GM18502 (cell line): ENCODE results near the gene CCT7.
A peak's percentile ranks its signal among the peaks of the same experiment; 100 is the strongest.
"Not testable (repeated sequence)": the region's sequence is repeated elsewhere in the genome, so short reads cannot be mapped to it uniquely, and the experiment has no call there.

Experiments
- ATAC-seq: cut with Tn5 transposase; IDR thresholded peaks from one replicate; pipeline ENCODE4 v1.9.1; 2021; ENCODE audit warnings: mild to moderate bottlenecking; ENCODE audit not compliant: unreplicated experiment, poor library complexity

The CCT7 gene

DNA sequence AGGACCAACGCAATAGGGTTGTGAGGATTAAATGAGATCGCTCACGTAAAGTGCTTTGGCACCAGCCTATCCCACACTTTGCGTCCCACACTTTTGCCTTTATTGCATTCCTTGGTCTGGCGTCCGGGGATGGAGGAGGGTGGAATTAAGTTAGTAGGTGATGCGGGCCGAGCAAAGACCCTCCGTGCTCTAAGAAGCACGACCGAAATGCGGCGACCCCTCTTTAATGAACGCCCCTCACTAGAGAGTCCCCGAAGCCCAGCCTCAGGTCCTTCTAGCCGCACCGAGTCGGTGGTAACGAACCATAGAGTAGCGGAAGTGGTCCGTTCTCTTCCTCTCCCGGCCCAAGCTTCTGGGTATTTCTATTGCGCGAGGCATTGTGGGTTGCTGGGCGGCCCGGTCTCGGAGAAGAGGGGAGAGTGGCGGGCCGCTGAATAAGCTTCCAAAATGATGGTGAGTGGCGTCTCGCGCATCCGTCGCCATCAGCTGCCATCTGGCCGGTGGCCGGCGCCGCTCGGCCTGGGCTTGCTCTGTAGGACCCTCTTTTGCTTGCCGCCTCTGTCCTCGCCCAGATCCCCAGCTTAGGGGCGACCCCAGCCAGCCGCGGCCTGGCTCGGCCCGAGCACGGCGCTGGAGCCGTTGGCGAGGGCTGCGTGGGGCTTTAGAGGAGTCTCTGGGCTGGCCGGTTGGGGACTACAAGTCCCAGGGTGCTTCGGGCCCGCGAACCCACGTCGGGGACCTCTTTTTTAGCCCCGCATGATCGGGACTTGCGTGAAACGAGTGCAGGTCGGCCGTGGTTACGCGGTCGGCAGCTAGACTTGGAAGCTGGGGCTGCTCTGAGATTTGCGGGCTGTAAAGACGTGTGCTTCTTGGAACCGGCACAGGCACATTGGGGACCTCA lies at the start of gene CCT7:
Gene CCT7 (plus strand): TSS at position 377 of the 901 bp plus-strand sequence. CDS start 71 bp downstream, at position 448.
- ATAC-seq = peak; percentile 64

DNA sequence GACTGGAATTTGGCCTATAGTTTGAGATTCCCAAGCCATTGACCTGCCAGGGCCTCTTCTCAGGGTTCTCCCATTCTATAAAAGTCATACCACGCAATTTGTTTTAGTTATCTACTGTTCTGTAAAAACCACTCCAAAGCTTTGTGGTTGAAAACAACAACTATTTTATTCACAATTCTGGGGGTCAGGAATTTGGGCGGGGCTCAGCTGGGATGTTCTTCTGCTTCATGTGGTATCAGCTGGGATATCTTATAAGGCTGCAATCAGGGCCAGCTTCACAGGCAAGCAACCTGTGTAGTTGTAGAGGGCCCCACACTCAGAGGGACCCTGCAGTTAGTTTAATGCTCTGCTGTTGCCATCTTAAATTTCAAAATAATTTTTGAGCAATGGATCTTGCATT lies 48.1 kb upstream of the CCT7 start:
- ATAC-seq = no peak

DNA sequence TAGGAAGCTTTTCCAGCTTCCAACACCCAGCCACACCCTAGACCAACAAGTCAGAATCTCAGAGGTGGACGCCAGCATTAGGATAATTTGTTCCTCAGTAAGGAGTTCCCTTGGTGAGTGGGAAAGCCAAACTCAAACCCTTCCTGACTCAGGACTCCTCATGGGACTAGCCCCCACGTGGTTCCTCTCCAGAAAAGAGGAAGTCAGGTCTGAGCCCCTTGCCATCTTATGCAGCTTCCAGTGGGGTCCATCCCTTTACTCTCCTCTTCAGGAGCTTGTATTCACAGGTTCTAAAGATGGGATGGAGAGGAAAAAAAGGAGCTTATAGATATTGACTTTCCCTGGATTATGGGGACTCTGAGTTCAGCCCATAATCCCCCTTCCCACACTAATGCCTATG lies 46.6 kb upstream of the CCT7 start:
- ATAC-seq = no peak

DNA sequence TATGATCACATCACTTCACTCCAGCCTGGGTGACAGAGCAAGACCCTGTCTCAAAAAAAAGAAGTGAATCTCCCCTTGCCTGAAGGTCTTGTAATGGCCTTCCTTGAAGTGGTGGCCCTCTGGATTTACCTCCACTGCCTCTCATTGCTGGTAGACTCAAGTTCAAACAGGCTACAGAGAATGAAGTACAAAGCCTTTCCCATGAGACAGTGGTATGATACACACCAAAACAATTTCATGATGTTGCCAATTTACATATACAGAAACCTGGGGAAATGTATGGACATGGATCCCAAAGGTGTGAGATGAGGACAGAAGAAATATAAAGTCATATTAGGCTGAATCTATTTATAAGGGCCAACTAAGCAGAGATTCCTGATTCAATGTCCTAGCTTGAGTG lies 36.5 kb upstream of the CCT7 start:
- ATAC-seq = no peak

DNA sequence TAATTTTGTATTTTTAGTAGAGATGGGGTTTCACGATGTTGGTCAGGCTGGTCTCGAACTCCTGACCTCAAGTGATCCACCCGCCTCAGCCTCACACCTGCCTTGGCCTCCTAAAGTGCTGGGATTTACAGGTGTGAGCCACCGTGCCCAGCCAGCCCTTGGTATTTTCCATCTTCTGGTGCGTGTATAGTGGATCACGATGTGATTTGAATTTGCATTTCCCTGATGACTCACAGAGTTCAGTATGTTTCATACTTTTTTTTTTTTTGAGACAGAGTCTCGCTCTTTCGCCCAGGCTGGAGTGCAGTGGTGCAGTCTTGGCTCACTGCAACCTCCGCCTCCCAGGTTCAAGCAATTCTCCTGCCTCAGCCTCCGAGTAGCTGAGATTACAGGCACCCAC lies 33.8 kb upstream of the CCT7 start:
- ATAC-seq = not testable (repeated sequence)

DNA sequence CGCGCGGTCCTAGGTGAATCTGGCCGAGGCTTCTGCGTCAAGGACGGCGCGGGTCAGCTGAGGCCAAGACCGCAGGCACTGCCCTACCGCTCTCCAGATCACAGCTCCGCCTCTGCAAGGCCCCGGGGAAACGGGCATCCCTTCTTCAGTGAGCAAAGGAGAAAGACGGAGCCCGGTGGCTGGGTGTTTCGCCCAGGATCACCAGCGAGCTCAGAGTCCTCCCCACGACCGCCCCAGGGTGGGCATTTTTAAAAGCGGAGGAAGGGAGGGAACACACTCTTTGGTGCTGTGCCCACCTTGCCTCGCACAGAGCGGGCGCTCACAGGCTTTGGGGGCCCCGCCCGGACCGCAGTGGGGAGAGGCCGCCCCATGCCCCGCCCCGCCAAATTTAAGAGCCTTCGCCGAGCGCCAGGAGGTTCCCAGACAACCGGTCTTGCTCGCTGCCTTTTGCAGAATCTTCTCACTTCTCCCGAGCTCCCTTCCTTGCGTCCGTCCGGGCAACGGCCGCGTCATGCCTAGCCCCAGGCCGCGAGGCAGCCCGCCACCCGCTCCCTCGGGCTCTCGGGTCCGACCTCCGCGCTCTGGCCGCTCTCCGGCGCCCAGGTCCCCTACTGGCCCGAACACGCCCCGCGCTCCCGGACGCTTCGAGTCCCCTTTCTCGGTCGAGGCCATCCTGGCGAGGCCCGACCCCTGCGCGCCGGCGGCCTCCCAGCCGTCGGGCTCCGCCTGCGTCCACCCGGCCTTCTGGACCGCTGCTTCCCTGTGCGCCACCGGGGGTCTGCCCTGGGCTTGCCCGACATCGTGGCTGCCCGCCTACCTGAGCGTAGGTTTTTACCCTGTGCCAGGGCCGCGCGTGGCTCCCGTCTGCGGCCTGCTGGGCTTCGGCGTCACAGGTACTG lies 31.7 kb upstream of the CCT7 start, which contains the start of gene NOTO:
Gene NOTO (plus strand): TSS at position 419 of the 899 bp plus-strand sequence. CDS start 93 bp downstream, at position 512.
- ATAC-seq = no peak

DNA sequence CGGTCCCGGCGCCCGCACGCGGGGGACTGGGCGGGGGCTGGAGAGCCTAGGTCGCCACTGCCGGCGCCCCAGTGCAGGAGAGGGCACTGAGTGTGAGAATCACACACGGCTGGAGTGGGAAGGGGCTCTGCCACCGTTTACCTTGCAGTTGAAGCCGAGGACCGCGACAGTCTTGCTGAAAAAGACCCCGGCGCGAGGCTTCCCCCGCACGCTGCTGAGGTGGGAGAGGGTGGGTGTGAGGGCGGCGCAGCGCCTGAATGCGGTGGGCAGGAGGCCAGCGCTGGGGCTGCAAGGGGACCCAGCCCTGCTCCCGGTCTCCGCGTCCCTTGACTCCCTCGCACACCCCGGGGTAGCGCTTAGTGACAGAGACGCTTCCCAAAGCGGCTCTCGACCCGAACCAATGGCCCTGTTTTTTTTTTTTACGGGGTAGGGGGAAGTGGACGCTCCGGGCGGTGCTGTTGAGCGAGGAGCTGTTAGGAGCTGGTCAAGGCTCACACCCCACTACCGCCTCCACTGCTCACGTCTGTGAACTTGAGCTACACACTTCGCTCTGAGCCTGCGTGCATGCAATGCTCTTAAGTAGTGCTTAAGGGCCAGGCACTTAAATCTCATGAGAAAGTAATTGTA lies 30.9 kb upstream of the CCT7 start:
- ATAC-seq = no peak

DNA sequence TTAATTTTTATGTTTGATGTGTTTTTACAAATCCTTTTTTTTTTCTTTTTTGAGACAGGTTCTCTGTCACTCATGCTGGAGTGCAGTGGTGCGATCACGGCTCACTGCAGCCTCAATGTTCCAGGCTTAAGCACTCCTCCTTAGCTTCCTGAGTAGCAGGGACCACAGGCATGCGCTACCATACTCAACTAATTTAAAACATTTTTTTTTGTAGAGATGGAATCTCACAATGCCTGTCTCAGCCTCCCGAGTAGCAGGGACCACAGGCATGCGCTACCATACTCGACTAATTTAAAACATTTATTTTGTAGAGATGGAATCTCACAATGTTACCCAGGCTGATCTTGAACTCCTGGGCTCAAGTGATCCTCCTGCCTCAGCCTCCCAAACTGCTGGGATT lies 28.5 kb upstream of the CCT7 start:
- no peak for ATAC-seq

DNA sequence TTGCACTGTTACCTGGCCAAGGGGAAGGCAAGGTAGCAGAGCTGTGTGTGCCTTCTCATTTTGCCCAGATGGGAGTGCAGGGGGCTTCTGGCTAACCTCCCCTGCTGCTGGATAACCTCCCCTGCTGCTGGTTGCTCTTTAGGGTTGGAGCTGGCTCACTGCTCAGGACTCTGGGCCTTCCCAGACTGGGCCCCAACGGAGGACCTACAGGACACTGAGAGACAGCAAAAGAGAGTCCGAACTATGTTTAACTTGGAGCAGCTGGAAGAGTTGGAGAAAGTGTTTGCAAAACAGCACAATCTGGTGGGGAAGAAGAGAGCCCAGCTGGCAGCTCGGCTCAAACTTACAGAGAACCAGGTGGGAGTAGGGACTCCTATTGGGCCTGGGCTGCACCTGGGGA lies 25.9 kb upstream of the CCT7 start:
- ATAC-seq = no peak

DNA sequence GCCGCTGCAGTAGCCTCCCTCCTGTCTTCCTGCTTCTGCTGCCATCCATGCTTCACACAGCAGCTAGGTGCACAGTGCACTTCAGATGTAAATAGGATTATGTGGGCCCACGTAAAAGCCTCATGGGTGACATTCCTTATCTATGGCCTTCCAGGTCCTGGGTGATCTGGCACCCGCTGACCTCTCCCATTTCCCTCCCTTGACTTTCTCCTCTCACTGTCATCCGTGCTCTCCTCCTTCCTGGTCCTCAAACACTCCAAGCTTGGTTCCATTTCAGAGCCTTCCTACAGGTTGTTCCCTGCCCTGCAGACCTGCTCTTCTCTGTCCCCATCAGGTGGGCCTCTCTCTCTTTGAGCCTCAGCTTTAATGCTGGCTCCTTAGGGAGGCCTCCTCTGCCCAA lies 24.1 kb upstream of the CCT7 start:
- ATAC-seq = no peak

DNA sequence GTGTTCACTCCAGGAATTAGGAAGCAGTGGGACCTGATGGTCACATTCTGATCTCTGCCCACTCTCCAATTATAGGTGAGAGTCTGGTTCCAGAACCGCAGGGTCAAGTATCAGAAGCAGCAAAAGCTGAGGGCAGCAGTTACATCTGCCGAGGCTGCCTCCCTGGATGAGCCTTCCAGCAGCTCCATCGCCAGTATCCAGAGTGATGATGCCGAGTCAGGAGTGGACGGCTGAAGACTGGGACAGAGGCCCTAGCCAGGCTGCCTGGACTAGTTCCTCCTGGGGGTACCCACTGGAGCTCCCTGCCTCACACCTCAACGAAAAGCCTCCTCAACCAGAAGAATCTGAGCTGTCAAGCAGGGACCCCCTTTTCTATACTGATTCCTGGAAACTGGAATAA lies 23.4 kb upstream of the CCT7 start:
- ATAC-seq = no peak

DNA sequence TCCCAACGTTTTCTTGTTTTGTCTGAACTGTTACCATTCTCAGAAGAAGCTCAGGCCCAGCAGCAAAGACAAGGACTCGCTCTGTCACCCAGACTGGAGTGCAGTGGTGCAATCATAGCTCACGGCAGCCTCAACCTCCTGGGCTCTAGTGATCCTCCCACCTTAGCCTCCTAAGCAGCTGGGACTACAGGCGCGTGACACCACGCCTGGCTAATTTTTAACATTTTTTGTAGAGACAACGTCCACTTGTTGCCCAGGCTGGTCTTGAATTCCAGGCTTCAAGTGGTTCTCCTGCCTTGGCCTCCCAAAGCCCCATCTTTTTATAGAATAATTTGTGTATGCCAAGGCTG lies 22.0 kb upstream of the CCT7 start:
- ATAC-seq = no peak

DNA sequence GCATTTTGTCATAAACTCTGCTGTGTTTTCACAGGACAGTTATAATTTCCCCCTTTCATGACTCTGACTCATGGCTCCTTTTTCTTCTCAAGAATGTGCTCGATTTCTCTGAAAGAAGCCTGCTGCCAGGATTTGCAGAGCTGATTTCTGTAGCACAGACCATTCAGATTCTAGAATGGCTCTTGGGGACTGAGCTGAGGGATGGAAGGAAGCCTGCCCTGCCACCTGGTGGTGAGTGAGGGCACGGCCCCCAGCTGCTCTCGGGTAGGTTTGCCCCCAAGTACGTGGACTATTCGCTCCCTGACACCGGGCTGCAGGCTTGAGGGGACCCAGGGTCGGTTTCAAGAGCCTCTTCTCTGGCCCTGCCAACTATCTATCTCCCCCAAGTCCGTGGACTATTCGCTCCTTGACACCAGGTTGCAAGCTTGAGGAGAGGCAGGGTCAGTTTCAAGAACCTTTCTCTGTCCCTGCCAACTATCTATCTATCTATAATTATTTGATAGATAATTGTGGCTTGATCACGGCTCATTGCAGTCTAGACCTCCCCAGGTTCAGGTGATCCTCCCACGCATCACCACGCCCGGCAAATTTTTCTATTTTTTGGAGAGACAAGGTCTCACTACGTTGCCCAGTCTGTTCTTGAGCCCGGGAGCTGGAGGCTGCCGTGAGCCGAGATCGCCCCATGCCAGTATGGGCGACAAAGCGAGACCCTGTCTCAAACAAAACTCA lies 21.5 kb upstream of the CCT7 start:
- ATAC-seq = peak; percentile 73

DNA sequence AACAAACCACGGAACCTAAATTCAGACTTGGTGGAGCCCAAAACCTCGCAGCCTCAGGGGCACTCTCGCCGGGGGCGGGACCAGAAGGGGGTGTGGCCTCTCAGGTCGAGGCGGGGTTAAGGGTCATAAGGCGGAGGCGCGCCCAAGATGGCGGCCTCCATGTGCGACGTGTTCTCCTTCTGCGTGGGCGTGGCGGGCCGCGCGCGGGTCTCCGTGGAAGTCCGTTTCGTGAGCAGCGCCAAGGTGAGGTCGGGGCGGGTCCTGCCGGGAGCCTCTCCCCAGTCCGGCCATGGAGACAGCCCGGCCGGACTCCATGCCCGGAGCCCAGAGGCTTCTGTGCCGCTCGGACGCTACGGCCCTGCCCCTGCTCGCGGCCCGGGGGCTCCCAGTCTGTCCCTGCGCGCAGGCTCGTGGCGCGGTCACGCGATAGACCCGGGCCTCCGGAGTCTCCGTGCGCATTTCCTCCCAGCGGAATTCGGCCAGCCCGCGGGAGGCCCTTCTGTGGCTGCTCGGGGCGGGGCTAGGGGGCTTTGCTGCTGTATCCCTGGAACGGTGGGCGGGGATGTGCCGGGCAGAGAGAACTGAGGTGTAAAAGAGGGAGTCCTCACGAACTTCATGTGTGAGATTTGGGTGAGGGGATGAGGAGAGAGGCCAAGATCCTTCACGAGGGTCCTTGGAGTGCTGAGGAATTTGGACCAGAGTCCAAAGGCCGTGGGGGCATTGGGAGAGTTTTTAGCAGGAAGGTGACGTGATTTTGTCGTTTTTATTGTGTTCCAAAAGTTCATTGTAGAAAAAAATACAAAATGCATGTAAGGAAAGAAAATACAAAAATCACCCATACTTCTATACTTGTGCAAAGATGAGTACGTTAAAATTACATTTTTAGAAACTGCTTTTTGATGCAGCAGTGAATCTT lies 19.7 kb upstream of the CCT7 start, which contains the start of gene SMYD5:
Gene SMYD5 (plus strand): TSS at position 126 of the 916 bp plus-strand sequence. CDS start 22 bp downstream, at position 148.
- peak; percentile 91 for ATAC-seq

DNA sequence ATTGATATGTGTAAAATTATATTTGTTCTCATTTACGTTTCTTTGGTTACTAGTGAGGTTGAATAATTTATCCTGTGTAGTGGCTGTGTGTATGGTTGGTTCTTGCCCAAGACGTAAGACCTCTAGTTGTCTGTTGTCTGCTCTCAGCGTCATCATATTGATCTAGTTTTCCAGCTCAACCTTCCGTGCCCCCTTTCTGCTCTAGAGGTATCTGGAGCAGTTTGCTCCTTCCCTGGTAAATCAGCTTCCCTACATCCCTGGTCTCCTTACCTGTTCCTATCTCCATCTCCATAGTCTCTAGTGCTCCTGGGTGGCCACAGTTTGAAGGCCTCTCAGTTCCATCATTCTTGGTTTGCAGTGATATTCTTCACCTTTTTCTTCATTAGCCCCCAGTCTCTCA lies 18.9 kb upstream of the CCT7 start:
- no peak for ATAC-seq

DNA sequence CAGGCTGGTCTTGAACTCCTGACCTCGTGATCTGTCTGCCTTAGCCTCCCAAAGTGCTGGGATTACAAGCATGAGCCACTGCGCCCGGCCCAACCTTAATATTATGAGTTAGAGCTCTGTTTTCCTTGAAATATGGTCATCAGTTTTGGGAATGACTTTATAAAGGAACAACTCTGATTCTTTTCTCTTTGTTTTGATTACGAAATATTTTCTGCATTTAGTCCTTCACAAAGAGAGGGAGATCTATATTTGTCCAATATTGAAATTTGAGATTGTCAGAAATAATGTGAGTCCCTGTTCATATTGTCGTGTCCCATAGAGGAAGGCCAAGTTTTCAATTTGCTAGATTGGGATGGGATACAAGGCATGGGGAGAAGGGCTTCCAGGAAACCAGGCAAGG lies 16.9 kb upstream of the CCT7 start:
- no peak for ATAC-seq

DNA sequence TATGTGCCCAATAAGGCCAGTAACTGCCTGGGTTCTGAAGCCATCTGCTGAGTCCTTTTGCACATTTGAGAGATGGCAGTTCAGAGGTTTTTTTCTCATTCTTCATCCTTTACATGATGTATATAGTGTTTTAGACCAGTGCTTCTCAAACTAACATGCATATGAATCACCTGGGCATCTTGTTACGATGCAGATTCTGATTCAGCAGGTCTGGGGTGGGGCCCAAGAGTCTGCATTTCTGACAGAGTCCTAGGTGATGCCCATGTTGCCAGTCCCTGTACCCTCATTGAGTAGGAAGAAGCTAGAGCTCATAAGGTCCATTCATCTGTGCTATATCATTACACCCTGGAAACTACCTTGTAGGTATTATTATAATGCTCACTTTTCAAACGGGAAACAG lies 16.3 kb upstream of the CCT7 start:
- no peak for ATAC-seq

DNA sequence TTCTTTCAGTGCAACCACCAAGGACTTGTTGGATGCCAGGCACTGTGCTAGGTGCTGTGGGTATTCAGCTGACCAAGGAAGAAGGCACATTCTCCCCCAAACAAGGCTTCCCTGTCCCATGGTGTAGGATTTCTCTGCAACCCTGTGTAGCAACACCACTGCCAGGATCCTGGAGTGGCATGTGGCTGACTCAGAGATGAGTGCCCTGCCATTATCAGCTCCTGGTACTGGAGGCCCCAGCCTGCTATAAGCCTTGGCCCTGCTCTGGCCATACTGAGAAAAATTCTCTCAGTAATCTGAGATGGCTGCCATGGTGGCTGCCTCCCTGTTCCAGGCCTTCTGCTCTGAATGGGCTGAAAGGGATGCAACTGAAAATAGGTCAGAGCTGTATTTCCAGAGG lies 15.8 kb upstream of the CCT7 start:
- no peak for ATAC-seq

DNA sequence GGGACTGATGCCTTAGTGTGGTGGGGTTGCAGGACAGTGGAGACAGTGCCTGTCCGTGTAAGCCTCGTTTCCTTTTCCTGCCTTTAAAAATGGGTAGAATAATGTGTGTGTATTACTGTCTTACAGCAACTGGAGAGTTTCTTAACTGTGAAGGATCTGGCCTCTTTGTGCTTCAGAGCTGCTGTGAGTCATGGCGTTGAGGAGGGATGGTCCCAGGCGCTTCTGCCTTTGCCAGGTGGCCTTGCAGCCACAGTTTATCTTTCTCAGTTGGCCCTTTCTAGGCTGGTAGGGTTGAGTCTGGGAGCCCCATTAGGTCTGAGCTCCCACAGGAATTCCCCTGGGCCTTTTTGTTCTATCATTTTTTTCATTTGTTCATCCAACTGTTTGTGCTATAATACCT lies 10.3 kb upstream of the CCT7 start:
- no peak for ATAC-seq
